GM21723 (cell line): ENCODE results near the gene SLC4A3.

Experiments
- ATAC-seq: cut with Tn5 transposase; IDR thresholded peaks from one replicate; pipeline ENCODE4 v1.9.1; 2021; ENCODE audit warnings: mild to moderate bottlenecking, moderate library complexity; ENCODE audit not compliant: unreplicated experiment

The SLC4A3 gene

GRCh38 chr2:219611866-219612576, 15.4 kb upstream of the SLC4A3 start:
- ATAC-seq, result no peak

GRCh38 chr2:219612577-219613286, 14.7 kb upstream of the SLC4A3 start:
- no peak for ATAC-seq

- no peak for ATAC-seq
Measured at GRCh38 chr2:219613461-219614070, 13.9 kb upstream of the SLC4A3 start.

- no peak for ATAC-seq
Measured at GRCh38 chr2:219614076-219614860, 13.2 kb upstream of the SLC4A3 start.

- ATAC-seq, result no peak
Measured at GRCh38 chr2:219615036-219615435, 12.4 kb upstream of the SLC4A3 start.

GRCh38 chr2:219615894-219616293, 11.5 kb upstream of the SLC4A3 start:
- no peak for ATAC-seq

- ATAC-seq, result no peak
Measured at GRCh38 chr2:219616550-219616949, 10.9 kb upstream of the SLC4A3 start.

- no peak for ATAC-seq
Measured at GRCh38 chr2:219618733-219619122, 8.7 kb upstream of the SLC4A3 start.

- no peak for ATAC-seq
Measured at GRCh38 chr2:219619235-219619634, 8.2 kb upstream of the SLC4A3 start.

GRCh38 chr2:219620546-219620945, 6.9 kb upstream of the SLC4A3 start:
- ATAC-seq, result no peak

GRCh38 chr2:219621935-219622334, 5.5 kb upstream of the SLC4A3 start:
- no peak for ATAC-seq

GRCh38 chr2:219622472-219622871, 5.0 kb upstream of the SLC4A3 start:
- ATAC-seq, result no peak

GRCh38 chr2:219624565-219624964, 2.9 kb upstream of the SLC4A3 start:
- ATAC-seq, result no peak

GRCh38 chr2:219625179-219625578, 2.3 kb upstream of the SLC4A3 start:
- ATAC-seq, result no peak

- no peak for ATAC-seq
Measured at GRCh38 chr2:219626540-219626939, 890 bp upstream of the SLC4A3 start.

- ATAC-seq, result no peak
Measured at GRCh38 chr2:219628235-219628985, 980 bp downstream of the SLC4A3 start.

GRCh38 chr2:219628986-219629901, 1.8 kb downstream of the SLC4A3 start:
- no peak for ATAC-seq

- no peak for ATAC-seq
Measured at GRCh38 chr2:219629976-219630695, 2.7 kb downstream of the SLC4A3 start.
